OCI-LY3 (cell line): ENCODE data around the gene CENPS.

Source experiments
- H2AFZ ChIP-seq: fragments of 200-600, 300-600 bp; shearing (Covaris generic); 2 replicates; pipeline ENCODE4 v1.6.0; 2014; ENCODE audit warnings: antibody characterized with exemption, low read depth, low read length
- H3K27ac ChIP-seq: fragments of 200-600, 300-600 bp; sonication (generic); 2 replicates; pipeline ENCODE4 v1.5.1; 2014; ENCODE audit warnings: mild to moderate bottlenecking, low read length, moderate library complexity, mixed read lengths
- H3K27me3 ChIP-seq: fragments of 200-600, 300-600 bp; sonication (generic); 2 replicates; pipeline ENCODE4 v1.6.1; 2014; ENCODE audit warnings: low read depth, low read length, mixed read lengths
- H3K36me3 ChIP-seq: fragments of 200-600, 300-600 bp; sonication (generic); replicated peaks from 2 replicates; pipeline ENCODE3; 2014; ENCODE audit warnings: low read depth, low read length, mixed read lengths
- H3K4me1 ChIP-seq: fragments of 300-600, 200-600 bp; sonication (generic); 2 replicates; pipeline ENCODE4 v1.6.1; 2014; ENCODE audit warnings: low read length, mixed read lengths
- H3K4me2 ChIP-seq: fragments of 200-600, 300-600 bp; sonication (generic); 2 replicates; pipeline ENCODE4 v1.6.1; 2014; ENCODE audit warnings: low read length, mixed read lengths
- H3K4me3 ChIP-seq: fragments of 300-600, 200-600 bp; sonication (generic); 2 replicates; pipeline ENCODE4 v1.5.1; 2014; ENCODE audit warnings: antibody characterized with exemption, mild to moderate bottlenecking, low read length, moderate library complexity
- H3K79me2 ChIP-seq: fragments of 300-600, 200-600 bp; shearing (Covaris generic); 2 replicates; pipeline ENCODE4 v1.6.1; 2014; ENCODE audit warnings: mild to moderate bottlenecking, low read length, mixed read lengths
- H3K9ac ChIP-seq: fragments of 300-600, 200-600 bp; shearing (Covaris generic); 2 replicates; pipeline ENCODE4 v1.6.0; 2014; ENCODE audit warnings: mild to moderate bottlenecking, low read length, moderate library complexity
- H3K9me3 ChIP-seq: fragments of 200-600, 300-600 bp; shearing (Covaris generic); 2 replicates; pipeline ENCODE4 v1.6.1; 2014; ENCODE audit warnings: low read length, mixed read lengths; ENCODE audit not compliant: insufficient read depth
- H4K20me1 ChIP-seq: fragments of 200-600, 300-600 bp; sonication (generic); 2 replicates; pipeline ENCODE4 v1.6.1; 2016; ENCODE audit warnings: low read length, mixed read lengths; ENCODE audit not compliant: insufficient read depth
- EZH2phosphoT487 ChIP-seq: fragments of 200-600 bp; shearing (Covaris generic); IDR thresholded peaks from 2 replicates; pipeline ENCODE4 v1.6.1; 2018; ENCODE audit warnings: antibody characterized with exemption, mixed run types, low read depth
- TF ChIP-seq, protein P1 (sequence below): fragments of 200-600, 300-600 bp; sonication (generic); IDR thresholded peaks from 2 replicates; pipeline ENCODE4 v1.5.1; 2014; ENCODE audit warnings: antibody characterized with exemption, low read length, low read depth

The CENPS gene

DNA sequence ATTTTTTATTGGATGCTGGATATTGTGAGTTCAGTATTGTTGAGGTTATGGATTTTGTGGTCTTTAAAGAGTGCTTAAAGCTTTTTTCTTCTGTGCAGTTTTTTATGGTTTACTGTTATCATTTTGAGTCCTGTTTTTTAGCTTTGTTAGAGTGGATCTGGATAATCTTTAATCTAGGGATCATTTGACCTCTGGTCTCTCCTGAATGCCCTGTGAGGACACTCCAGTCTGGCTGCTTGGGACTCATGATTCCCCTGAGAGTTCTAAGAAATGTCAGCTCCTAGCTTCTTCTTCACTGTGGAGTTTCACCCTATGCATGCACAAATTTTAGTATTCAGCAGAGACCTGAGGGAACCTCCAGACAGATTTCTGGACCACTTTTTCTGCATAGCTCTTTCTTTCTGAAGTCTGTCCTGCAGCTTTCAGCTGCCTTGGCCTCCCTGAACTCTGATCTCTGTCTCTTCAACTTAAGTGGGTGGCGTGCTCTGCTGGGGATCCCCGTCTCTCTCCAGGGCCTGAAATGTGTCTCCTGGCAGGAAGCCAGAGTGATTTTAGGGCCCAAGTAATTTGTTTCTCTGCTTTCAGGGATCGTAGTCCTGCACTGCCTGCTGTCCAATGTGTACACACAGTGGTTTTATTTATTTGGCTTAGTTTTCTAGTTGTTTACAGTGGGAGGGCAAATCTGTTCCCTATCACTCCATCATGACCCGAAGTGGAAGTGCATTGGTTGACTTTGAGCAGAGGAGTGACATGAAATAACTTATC, 59.2 kb downstream of the CENPS start:
- H3K4me1 ChIP-seq: peaks cover 6% of the 10 kb centered on the region
- H3K9ac ChIP-seq: no peak overlapping the region
- no peaks in the 10 kb centered on the region for H3K9me3 ChIP-seq
- H3K4me3 ChIP-seq: no peak overlapping the region
- H3K4me2 ChIP-seq: no peak overlapping the region
- H3K36me3 ChIP-seq: no peaks in the 10 kb centered on the region
- TF ChIP-seq, protein P1, sequence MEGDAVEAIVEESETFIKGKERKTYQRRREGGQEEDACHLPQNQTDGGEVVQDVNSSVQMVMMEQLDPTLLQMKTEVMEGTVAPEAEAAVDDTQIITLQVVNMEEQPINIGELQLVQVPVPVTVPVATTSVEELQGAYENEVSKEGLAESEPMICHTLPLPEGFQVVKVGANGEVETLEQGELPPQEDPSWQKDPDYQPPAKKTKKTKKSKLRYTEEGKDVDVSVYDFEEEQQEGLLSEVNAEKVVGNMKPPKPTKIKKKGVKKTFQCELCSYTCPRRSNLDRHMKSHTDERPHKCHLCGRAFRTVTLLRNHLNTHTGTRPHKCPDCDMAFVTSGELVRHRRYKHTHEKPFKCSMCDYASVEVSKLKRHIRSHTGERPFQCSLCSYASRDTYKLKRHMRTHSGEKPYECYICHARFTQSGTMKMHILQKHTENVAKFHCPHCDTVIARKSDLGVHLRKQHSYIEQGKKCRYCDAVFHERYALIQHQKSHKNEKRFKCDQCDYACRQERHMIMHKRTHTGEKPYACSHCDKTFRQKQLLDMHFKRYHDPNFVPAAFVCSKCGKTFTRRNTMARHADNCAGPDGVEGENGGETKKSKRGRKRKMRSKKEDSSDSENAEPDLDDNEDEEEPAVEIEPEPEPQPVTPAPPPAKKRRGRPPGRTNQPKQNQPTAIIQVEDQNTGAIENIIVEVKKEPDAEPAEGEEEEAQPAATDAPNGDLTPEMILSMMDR: no peak
- no peak for TF ChIP-seq EZH2phosphoT487
- H3K27me3 ChIP-seq: no peaks in the 10 kb centered on the region
- H4K20me1 ChIP-seq: no peaks in the 10 kb centered on the region
- no peak overlapping the region for H2AFZ ChIP-seq
- no peak overlapping the region for H3K27ac ChIP-seq
- peaks cover 8% of the 10 kb centered on the region for H3K79me2 ChIP-seq

DNA sequence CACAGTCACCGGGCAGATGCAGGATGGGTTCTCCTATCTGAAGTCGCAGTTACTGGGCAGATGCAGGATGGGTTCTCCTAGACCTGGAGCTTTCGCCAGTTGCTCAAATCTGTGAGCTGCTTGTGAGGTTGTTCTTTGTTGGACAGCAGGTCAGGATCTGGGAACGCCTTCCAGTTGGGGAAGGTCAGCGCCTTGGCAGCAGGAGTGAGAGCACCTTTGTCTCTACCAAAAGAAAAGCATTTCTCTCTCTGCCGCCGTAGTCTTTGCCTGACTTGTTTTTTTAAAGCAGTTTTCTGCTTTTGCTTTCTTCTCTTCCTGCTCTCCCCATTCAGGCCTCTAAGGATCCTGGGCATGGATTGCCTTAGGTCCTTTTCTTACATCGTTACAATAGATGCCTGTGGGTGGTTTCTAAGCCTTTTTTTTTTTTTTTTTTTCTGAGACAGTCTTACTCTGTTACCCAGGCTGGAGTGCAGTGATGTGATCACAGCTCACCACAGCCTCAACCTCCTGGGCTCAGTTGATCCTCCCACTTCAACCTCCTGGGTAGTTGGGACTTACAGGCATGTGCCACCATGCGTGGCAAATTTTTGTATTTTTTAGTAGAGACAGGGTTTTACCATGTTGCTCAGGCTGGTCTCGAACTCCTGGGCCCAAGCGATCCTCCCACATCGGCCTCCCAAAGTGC, 60.2 kb downstream of the CENPS start:
- Histone ChIP-seq H3K9me3 (no peaks in the 10 kb centered on the region), H3K27me3 (no peaks in the 10 kb centered on the region), H3K4me1 (peaks cover 15% of the 10 kb centered on the region), H3K4me2 (no peak overlapping the region), H3K36me3 (no peaks in the 10 kb centered on the region), H3K79me2 (peaks cover 2% of the 10 kb centered on the region), H3K4me3 (no peak overlapping the region), H4K20me1 (peaks cover 6% of the 10 kb centered on the region), H2AFZ (no peak overlapping the region), H3K9ac (no peak overlapping the region), H3K27ac (no peak overlapping the region)
- TF ChIP-seq, protein P1: no peak
- TF ChIP-seq EZH2phosphoT487: no peak
